ENCODE data around the gene OTOF. TPM values are rescaled to one million over a fixed set of nuclear protein-coding genes. Genes with fewer than 3 reads are reported as not detected.

The OTOF gene
- total and polyA plus RNA-seq, 9 donors: under 0.01 to 0.37 (median 0.17) TPM; not detected in 2

- Histone ChIP-seq H3K4me1 (ENCODE audit: insufficient read depth) (no peaks in the 10 kb centered on the region), H3K9me3 (no peaks in the 10 kb centered on the region), H3K4me3 (peak overlapping the region; percentile 23), H3K36me3 (no peaks in the 10 kb centered on the region), H3K27me3 (no peaks in the 10 kb centered on the region), H3K27ac (no peak overlapping the region)
- peak; percentile 28 to 75 (median 57) for DNase-seq
- TF ChIP-seq EP300 (IDR thresholded peaks at IDR 0.05): no peak
- TF ChIP-seq CTCF (IDR thresholded peaks at IDR 0.05): peak; percentile 26 to 50 (median 37)
- TF ChIP-seq POLR2A (IDR thresholded peaks at IDR 0.05): no peak
- 1 to 4% (median 2%) methylated on average over 38 to 41 of the region's 41 CpGs for WGBS, 3 donors
- intact Hi-C loops (cut with DNase I): no loop called here
Measured at GRCh38 chr2:26503231-26503880, 25.4 kb upstream of the OTOF start.

- no peak for TF ChIP-seq EP300 (IDR thresholded peaks at IDR 0.05)
- no peak for TF ChIP-seq CTCF (IDR thresholded peaks at IDR 0.05)
- no peak for TF ChIP-seq POLR2A (IDR thresholded peaks at IDR 0.05)
- H3K4me1 ChIP-seq (ENCODE audit: insufficient read depth): no peaks in the 10 kb centered on the region
- H3K36me3 ChIP-seq: no peaks in the 10 kb centered on the region
- no peak overlapping the region for H3K27ac ChIP-seq
- no peaks in the 10 kb centered on the region for H3K27me3 ChIP-seq
- intact Hi-C loops (cut with DNase I): no loop called here
- H3K4me3 ChIP-seq: no peak overlapping the region
- DNase-seq: no peak
- WGBS, 3 donors: 62 to 66% (median 63%) methylated on average over 4 of the region's 4 CpGs
- H3K9me3 ChIP-seq: no peaks in the 10 kb centered on the region
Measured at GRCh38 chr2:26500406-26500805, 22.5 kb upstream of the OTOF start.

- no peaks in the 10 kb centered on the region for H3K36me3 ChIP-seq
- H3K9me3 ChIP-seq: no peaks in the 10 kb centered on the region
- 88 to 93% (median 90%) methylated on average over 8 of the region's 8 CpGs for WGBS, 3 donors
- DNase-seq: no peak
- intact Hi-C loops (cut with DNase I): no loop called here
- peaks cover 3% of the 10 kb centered on the region for H3K4me1 ChIP-seq (ENCODE audit: insufficient read depth)
- H3K4me3 ChIP-seq: no peak overlapping the region
- TF ChIP-seq EP300 (IDR thresholded peaks at IDR 0.05): no peak
- TF ChIP-seq POLR2A (IDR thresholded peaks at IDR 0.05): no peak
- TF ChIP-seq CTCF (IDR thresholded peaks at IDR 0.05): no peak
- H3K27ac ChIP-seq: no peak overlapping the region
- no peaks in the 10 kb centered on the region for H3K27me3 ChIP-seq
Measured at GRCh38 chr2:26495705-26496297, 17.9 kb upstream of the OTOF start.

- intact Hi-C loops (cut with DNase I): no loop called here
- no peaks in the 10 kb centered on the region for H3K9me3 ChIP-seq
- no peak overlapping the region for H3K27ac ChIP-seq
- no peak overlapping the region for H3K4me3 ChIP-seq
- TF ChIP-seq EP300 (IDR thresholded peaks at IDR 0.05) (no peak), CTCF (IDR thresholded peaks at IDR 0.05) (no peak), POLR2A (IDR thresholded peaks at IDR 0.05) (no peak)
- DNase-seq: no peak
- WGBS, 3 donors: 90 to 96% (median 94%) methylated on average over 8 of the region's 8 CpGs
- H3K4me1 ChIP-seq (ENCODE audit: insufficient read depth): peaks cover 3% of the 10 kb centered on the region
- no peaks in the 10 kb centered on the region for H3K27me3 ChIP-seq
- no peaks in the 10 kb centered on the region for H3K36me3 ChIP-seq
Measured at GRCh38 chr2:26494891-26495290, 17.0 kb upstream of the OTOF start.
